Small intestine (tissue), 7 donors: ENCODE data around the gene SMU1. TPM values are rescaled to one million over a fixed set of nuclear protein-coding genes. Genes with fewer than 3 reads are reported as not detected.

ENCODE experiments used
- DNase-seq, 2 donors: peaks; one replicate each; pipeline versions ENCODE4 v3.0.0 to v3.0.0-alpha.2; 2013
- FAIRE-seq: peaks from 2 replicates; lab custom pipeline; 2012; peaks lifted over from hg19 to GRCh38; lab: Jason Lieb, UNC
- H3K27ac ChIP-seq, 3 donors: one replicate each; pipeline ENCODE4 v1.5.1; 2013; ENCODE audit warnings: low read length in 2 of 3, mild to moderate bottlenecking in 2 of 3, control low read depth in 1 of 3, inconsistent platforms in 1 of 3, low read depth in 1 of 3, moderate library complexity in 1 of 3
- H3K27me3 ChIP-seq, 3 donors: one replicate each; pipeline ENCODE4 v1.6.1; 2013; ENCODE audit warnings: low read length in 3 of 3, inconsistent platforms in 1 of 3; ENCODE audit not compliant: control insufficient read depth in 3 of 3, insufficient read depth in 3 of 3
- H3K36me3 ChIP-seq, 3 donors: one replicate each; pipeline ENCODE4 v1.6.1; 2013; ENCODE audit warnings: low read length in 3 of 3, inconsistent platforms in 1 of 3, low read depth in 1 of 3, mild to moderate bottlenecking in 1 of 3, moderate library complexity in 1 of 3; ENCODE audit not compliant: control insufficient read depth in 3 of 3, insufficient read depth in 2 of 3
- H3K4me1 ChIP-seq, 3 donors: one replicate each; pipeline ENCODE4 v1.6.1; 2013; ENCODE audit warnings: low read length in 2 of 3, inconsistent platforms in 1 of 3, low read depth in 1 of 3, mild to moderate bottlenecking in 1 of 3, moderate library complexity in 1 of 3; ENCODE audit not compliant: control insufficient read depth in 3 of 3, insufficient read depth in 2 of 3
- H3K4me3 ChIP-seq, 3 donors: one replicate each; pipeline ENCODE4 v1.5.1; 2013; ENCODE audit warnings: low read length in 3 of 3, control low read depth in 1 of 3, inconsistent platforms in 1 of 3, low read depth in 1 of 3, mild to moderate bottlenecking in 1 of 3, moderate library complexity in 1 of 3
- H3K9me3 ChIP-seq, 2 donors: one replicate each; pipeline ENCODE4 v1.6.1; 2013; ENCODE audit warnings: low read depth in 1 of 2, low read length in 1 of 2; ENCODE audit not compliant: control insufficient read depth in 2 of 2, insufficient read depth in 1 of 2
- WGBS, 3 donors: extraction: QIAGEN DNeasy Blood & Tissue Kit; methylation state at CpG; one replicate each; pipeline ENCODE4 v1.1.7; 2013; 5-methylcytosine and 5-hydroxymethylcytosine counted together
- polyA plus RNA-seq, 4 donors: library from polyadenylated mRNA; stranded (reverse) in 3 of 4; unstranded in 1 of 4; fragments of 200-250 nt in 3 of 4; fragments of 120-200 nt in 1 of 4; gene quantifications; one replicate each; pipeline versions ENCODE4 v1.2.1 to v1.2.3, GENCODE V29; 2013
- donor health status: healthy with polysubstance abuse.
- donor health status: control.
- donor health status: control.
- donor health status: Bipolar disorder and iron deficiency.
- donor health status: healthy.

Gene SMU1
- polyA plus RNA-seq, 4 donors = 7.6 to 18.4 (median 10.1) TPM

- FAIRE-seq = no peak
- WGBS, 3 donors = 4 to 14% (median 13%) methylated on average over 31 to 33 of the region's 33 CpGs
These were observed 52.1 kb downstream of the SMU1 start for GRCh38 chr9:33024126-33024965.

GRCh38 chr9:33023661-33024060 is 52.8 kb downstream of the SMU1 start:
- WGBS, 3 donors = 88 to 94% (median 91%) methylated on average over 4 of the region's 4 CpGs
- H3K4me3 ChIP-seq = no peak overlapping the region
- DNase-seq (no peak), FAIRE-seq (no peak)
- peaks cover 0 to 4% of the 10 kb centered on the region in 2 donors for H3K9me3 ChIP-seq
- peaks cover 0 to 30% (median 3%) of the 10 kb centered on the region in 3 donors for H3K36me3 ChIP-seq
- H3K4me1 ChIP-seq = peaks cover 3 to 22% (median 6%) of the 10 kb centered on the region in 3 donors
- no peaks in the 10 kb centered on the region for H3K27me3 ChIP-seq
- H3K27ac ChIP-seq = peak overlapping the region in 1 of 3 donors; percentile 100

More at GRCh38 chr9:33024126-33024965, 52.1 kb downstream of the SMU1 start:
- no peaks in the 10 kb centered on the region for H3K27me3 ChIP-seq
- H3K4me1 ChIP-seq = peaks cover 3 to 27% (median 6%) of the 10 kb centered on the region in 3 donors
- peaks cover 0 to 29% (median 3%) of the 10 kb centered on the region in 3 donors for H3K36me3 ChIP-seq
- DNase-seq = peak in 1 of 2 donors; percentile 17
- H3K9me3 ChIP-seq = peaks cover 0 to 4% of the 10 kb centered on the region in 2 donors
- peak overlapping the region; percentile 65 to 100 (median 99) for H3K4me3 ChIP-seq
- H3K27ac ChIP-seq = peak overlapping the region; percentile 100

- Histone ChIP-seq H3K4me3 (no peak overlapping the region), H3K27ac (no peak overlapping the region), H3K27me3 (no peaks in the 10 kb centered on the region), H3K9me3 (peaks cover 0 to 4% of the 10 kb centered on the region in 2 donors), H3K36me3 (peaks cover 0 to 31% (median 3%) of the 10 kb centered on the region in 3 donors), H3K4me1 (peaks cover 2 to 16% (median 3%) of the 10 kb centered on the region in 3 donors)
- FAIRE-seq = no peak
- WGBS, 3 donors = 71 to 78% (median 75%) methylated on average over 7 of the region's 7 CpGs
- no peak for DNase-seq
These were observed 53.7 kb downstream of the SMU1 start for GRCh38 chr9:33022755-33023154.

- H3K27me3 ChIP-seq = no peaks in the 10 kb centered on the region
- peaks cover 0 to 12% (median 1%) of the 10 kb centered on the region in 3 donors for H3K4me1 ChIP-seq
- no peak overlapping the region for H3K27ac ChIP-seq
- no peak overlapping the region for H3K4me3 ChIP-seq
- H3K9me3 ChIP-seq = peaks cover 0 to 4% of the 10 kb centered on the region in 2 donors
- FAIRE-seq = no peak
- peaks cover 0 to 26% (median 3%) of the 10 kb centered on the region in 3 donors for H3K36me3 ChIP-seq
- WGBS, 3 donors = 79 to 93% (median 89%) methylated on average over 3 of the region's 3 CpGs
- DNase-seq = no peak
These were observed 54.2 kb downstream of the SMU1 start for GRCh38 chr9:33022303-33022702.

GRCh38 chr9:33019797-33020196 is 56.7 kb downstream of the SMU1 start:
- H3K9me3 ChIP-seq = peaks cover 0 to 4% of the 10 kb centered on the region in 2 donors
- WGBS, 3 donors = 92 to 94% (median 93%) methylated on average over 25 of the region's 25 CpGs
- no peaks in the 10 kb centered on the region for H3K27me3 ChIP-seq
- no peak overlapping the region for H3K27ac ChIP-seq
- H3K36me3 ChIP-seq = peaks cover 0 to 25% (median 3%) of the 10 kb centered on the region in 3 donors
- no peak for FAIRE-seq
- DNase-seq = no peak
- H3K4me3 ChIP-seq = no peak overlapping the region
- peaks cover 0 to 7% (median 0%) of the 10 kb centered on the region in 3 donors for H3K4me1 ChIP-seq

GRCh38 chr9:33017283-33018041 is 59.0 kb downstream of the SMU1 start:
- H3K27me3 ChIP-seq = no peaks in the 10 kb centered on the region
- H3K27ac ChIP-seq = no peak overlapping the region
- WGBS, 3 donors = 82 to 90% (median 89%) methylated on average over 6 of the region's 6 CpGs
- H3K4me3 ChIP-seq = no peak overlapping the region
- H3K36me3 ChIP-seq = peaks cover 0 to 19% (median 3%) of the 10 kb centered on the region in 3 donors
- peaks cover 0 to 4% of the 10 kb centered on the region in 2 donors for H3K9me3 ChIP-seq
- DNase-seq (no peak), FAIRE-seq (no peak)
- H3K4me1 ChIP-seq = no peaks in the 10 kb centered on the region

- WGBS, 3 donors = 90 to 94% (median 91%) methylated on average over 1 of the region's 1 CpG
- DNase-seq = no peak
- no peaks in the 10 kb centered on the region for H3K4me1 ChIP-seq
- peaks cover 0 to 2% of the 10 kb centered on the region in 2 donors for H3K9me3 ChIP-seq
- no peak overlapping the region for H3K4me3 ChIP-seq
- no peak for FAIRE-seq
- no peak overlapping the region for H3K27ac ChIP-seq
- no peaks in the 10 kb centered on the region for H3K27me3 ChIP-seq
- peaks cover 0 to 11% (median 0%) of the 10 kb centered on the region in 3 donors for H3K36me3 ChIP-seq
These were observed 61.8 kb downstream of the SMU1 start for GRCh38 chr9:33014665-33015014.

- H3K27ac ChIP-seq = no peak overlapping the region
- FAIRE-seq (no peak), DNase-seq (no peak)
- H3K4me1 ChIP-seq = no peaks in the 10 kb centered on the region
- no peaks in the 10 kb centered on the region for H3K9me3 ChIP-seq
- H3K36me3 ChIP-seq = peaks cover 0 to 8% (median 0%) of the 10 kb centered on the region in 3 donors
- H3K4me3 ChIP-seq = no peak overlapping the region
- 54 to 93% (median 86%) methylated on average over 2 of the region's 2 CpGs for WGBS, 3 donors
- H3K27me3 ChIP-seq = no peaks in the 10 kb centered on the region
These were observed 62.4 kb downstream of the SMU1 start for GRCh38 chr9:33013962-33014664.
